GM12874 (cell line): ENCODE data around the gene NXPH4.

Source experiments
- CTCF ChIP-seq: IDR thresholded peaks from 2 replicates; pipeline ENCODE4 v1.5.1; 2011; ENCODE audit warnings: low read depth, mild to moderate bottlenecking, control low read depth, low read length, moderate library complexity; ENCODE audit not compliant: insufficient read depth

Gene NXPH4

GRCh38 chr12:57191410-57191809 is 25.2 kb upstream of the NXPH4 start:
- TF ChIP-seq CTCF = no peak

- no peak for TF ChIP-seq CTCF
Measured at GRCh38 chr12:57192920-57193319, 23.7 kb upstream of the NXPH4 start.

GRCh38 chr12:57193706-57194245 is 22.8 kb upstream of the NXPH4 start:
- no peak for TF ChIP-seq CTCF

GRCh38 chr12:57194253-57194652 is 22.3 kb upstream of the NXPH4 start:
- TF ChIP-seq CTCF = no peak

GRCh38 chr12:57195186-57195585 is 21.4 kb upstream of the NXPH4 start:
- TF ChIP-seq CTCF = no peak

- TF ChIP-seq CTCF = no peak
Measured at GRCh38 chr12:57195611-57196371, 20.8 kb upstream of the NXPH4 start.

GRCh38 chr12:57196439-57196838 is 20.2 kb upstream of the NXPH4 start:
- TF ChIP-seq CTCF = no peak
